ENCODE results near the gene KLF16. TPM values are rescaled to one million over a fixed set of nuclear protein-coding genes. Genes with fewer than 3 reads are reported as not detected.

The KLF16 gene
- total and polyA plus RNA-seq, 2 experiments from 2014 or later: 8.9 to 20.2 TPM

DNA sequence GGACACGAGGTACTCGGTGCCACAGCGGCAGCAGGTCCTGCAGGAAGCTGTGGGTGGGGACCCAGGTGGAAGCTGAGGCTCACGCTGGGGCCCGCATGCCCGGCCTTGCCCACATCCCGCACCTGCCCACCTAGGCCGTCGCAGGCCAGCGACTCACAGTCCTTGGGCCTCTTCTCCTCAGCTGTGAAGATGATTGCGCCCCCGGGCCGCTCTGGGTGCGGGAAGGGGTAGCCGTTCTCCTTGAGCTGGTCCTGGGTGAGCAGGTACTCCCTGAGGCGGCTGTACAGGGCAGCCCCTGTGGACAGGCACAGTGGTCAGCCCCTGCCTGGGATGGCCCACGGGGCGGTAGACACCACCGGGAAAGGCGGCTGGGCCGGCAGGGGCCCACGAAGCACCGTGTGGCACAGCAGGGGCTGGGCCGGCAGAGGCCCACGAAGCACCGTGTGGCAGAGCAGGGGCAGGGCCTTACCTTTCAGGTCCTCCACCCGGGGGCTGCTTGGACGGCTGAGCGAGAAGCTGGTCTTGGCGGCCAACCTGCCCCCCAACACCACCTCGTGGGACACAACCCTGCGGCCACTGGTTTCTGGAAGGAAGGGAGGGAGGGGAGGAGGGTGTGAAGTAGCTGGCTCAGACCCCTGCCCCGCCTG is 44.7 kb downstream of the KLF16 start (continued):
- TF ChIP-seq, protein P1, sequence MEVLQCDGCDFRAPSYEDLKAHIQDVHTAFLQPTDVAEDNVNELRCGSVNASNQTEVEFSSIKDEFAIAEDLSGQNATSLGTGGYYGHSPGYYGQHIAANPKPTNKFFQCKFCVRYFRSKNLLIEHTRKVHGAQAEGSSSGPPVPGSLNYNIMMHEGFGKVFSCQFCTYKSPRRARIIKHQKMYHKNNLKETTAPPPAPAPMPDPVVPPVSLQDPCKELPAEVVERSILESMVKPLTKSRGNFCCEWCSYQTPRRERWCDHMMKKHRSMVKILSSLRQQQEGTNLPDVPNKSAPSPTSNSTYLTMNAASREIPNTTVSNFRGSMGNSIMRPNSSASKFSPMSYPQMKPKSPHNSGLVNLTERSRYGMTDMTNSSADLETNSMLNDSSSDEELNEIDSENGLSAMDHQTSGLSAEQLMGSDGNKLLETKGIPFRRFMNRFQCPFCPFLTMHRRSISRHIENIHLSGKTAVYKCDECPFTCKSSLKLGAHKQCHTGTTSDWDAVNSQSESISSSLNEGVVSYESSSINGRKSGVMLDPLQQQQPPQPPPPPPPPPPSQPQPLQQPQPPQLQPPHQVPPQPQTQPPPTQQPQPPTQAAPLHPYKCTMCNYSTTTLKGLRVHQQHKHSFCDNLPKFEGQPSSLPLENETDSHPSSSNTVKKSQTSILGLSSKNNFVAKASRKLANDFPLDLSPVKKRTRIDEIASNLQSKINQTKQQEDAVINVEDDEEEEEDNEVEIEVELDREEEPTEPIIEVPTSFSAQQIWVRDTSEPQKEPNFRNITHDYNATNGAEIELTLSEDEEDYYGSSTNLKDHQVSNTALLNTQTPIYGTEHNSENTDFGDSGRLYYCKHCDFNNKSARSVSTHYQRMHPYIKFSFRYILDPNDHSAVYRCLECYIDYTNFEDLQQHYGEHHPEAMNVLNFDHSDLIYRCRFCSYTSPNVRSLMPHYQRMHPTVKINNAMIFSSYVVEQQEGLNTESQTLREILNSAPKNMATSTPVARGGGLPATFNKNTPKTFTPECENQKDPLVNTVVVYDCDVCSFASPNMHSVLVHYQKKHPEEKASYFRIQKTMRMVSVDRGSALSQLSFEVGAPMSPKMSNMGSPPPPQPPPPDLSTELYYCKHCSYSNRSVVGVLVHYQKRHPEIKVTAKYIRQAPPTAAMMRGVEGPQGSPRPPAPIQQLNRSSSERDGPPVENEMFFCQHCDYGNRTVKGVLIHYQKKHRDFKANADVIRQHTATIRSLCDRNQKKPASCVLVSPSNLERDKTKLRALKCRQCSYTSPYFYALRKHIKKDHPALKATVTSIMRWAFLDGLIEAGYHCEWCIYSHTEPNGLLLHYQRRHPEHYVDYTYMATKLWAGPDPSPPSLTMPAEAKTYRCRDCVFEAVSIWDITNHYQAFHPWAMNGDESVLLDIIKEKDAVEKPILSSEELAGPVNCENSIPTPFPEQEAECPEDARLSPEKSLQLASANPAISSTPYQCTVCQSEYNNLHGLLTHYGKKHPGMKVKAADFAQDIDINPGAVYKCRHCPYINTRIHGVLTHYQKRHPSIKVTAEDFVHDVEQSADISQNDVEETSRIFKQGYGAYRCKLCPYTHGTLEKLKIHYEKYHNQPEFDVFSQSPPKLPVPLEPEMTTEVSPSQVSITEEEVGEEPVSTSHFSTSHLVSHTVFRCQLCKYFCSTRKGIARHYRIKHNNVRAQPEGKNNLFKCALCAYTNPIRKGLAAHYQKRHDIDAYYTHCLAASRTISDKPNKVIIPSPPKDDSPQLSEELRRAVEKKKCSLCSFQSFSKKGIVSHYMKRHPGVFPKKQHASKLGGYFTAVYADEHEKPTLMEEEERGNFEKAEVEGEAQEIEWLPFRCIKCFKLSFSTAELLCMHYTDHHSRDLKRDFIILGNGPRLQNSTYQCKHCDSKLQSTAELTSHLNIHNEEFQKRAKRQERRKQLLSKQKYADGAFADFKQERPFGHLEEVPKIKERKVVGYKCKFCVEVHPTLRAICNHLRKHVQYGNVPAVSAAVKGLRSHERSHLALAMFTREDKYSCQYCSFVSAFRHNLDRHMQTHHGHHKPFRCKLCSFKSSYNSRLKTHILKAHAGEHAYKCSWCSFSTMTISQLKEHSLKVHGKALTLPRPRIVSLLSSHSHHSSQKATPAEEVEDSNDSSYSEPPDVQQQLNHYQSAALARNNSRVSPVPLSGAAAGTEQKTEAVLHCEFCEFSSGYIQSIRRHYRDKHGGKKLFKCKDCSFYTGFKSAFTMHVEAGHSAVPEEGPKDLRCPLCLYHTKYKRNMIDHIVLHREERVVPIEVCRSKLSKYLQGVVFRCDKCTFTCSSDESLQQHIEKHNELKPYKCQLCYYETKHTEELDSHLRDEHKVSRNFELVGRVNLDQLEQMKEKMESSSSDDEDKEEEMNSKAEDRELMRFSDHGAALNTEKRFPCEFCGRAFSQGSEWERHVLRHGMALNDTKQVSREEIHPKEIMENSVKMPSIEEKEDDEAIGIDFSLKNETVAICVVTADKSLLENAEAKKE (CRISPR knock-in tag; IDR thresholded peaks at IDR 0.05): no peak
- TF ChIP-seq ZNF114 (CRISPR knock-in tag; IDR thresholded peaks at IDR 0.05): no peak
- TF ChIP-seq, protein P2, sequence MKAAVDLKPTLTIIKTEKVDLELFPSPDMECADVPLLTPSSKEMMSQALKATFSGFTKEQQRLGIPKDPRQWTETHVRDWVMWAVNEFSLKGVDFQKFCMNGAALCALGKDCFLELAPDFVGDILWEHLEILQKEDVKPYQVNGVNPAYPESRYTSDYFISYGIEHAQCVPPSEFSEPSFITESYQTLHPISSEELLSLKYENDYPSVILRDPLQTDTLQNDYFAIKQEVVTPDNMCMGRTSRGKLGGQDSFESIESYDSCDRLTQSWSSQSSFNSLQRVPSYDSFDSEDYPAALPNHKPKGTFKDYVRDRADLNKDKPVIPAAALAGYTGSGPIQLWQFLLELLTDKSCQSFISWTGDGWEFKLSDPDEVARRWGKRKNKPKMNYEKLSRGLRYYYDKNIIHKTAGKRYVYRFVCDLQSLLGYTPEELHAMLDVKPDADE (IDR thresholded peaks at IDR 0.05): no peak
- TF ChIP-seq, protein P3, sequence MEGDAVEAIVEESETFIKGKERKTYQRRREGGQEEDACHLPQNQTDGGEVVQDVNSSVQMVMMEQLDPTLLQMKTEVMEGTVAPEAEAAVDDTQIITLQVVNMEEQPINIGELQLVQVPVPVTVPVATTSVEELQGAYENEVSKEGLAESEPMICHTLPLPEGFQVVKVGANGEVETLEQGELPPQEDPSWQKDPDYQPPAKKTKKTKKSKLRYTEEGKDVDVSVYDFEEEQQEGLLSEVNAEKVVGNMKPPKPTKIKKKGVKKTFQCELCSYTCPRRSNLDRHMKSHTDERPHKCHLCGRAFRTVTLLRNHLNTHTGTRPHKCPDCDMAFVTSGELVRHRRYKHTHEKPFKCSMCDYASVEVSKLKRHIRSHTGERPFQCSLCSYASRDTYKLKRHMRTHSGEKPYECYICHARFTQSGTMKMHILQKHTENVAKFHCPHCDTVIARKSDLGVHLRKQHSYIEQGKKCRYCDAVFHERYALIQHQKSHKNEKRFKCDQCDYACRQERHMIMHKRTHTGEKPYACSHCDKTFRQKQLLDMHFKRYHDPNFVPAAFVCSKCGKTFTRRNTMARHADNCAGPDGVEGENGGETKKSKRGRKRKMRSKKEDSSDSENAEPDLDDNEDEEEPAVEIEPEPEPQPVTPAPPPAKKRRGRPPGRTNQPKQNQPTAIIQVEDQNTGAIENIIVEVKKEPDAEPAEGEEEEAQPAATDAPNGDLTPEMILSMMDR (conservative IDR thresholded peaks at IDR 0.05; ENCODE audit: low read depth in 2 of 2): no peak
- no peak for TF ChIP-seq EZH2phosphoT487 (IDR thresholded peaks at IDR 0.05; ENCODE audit: unreplicated experiment)
- TF ChIP-seq POLR2AphosphoS5 (IDR thresholded peaks at IDR 0.05; ENCODE audit: low read depth): no peak

Data from GM23338 (cell line).